Measurements from ENCODE around the gene MRPL27. TPM values are rescaled to one million over a fixed set of nuclear protein-coding genes. Genes with fewer than 3 reads are reported as not detected.

Gene MRPL27
- total and polyA plus RNA-seq, 2 donors from 2014 or later = 54.0 to 227 TPM

- Histone ChIP-seq H3K9ac (ENCODE audit: low read length in 3 of 3) (no peak overlapping the region), H3K9me3 (ENCODE audit: control insufficient read depth in 2 of 3, insufficient read depth in 1 of 3, low read length in 3 of 3) (no peaks in the 10 kb centered on the region), H3K27ac (ENCODE audit: low read depth in 2 of 2, low read length in 2 of 2) (no peak overlapping the region), H3K4me3 (ENCODE audit: low read length in 3 of 3) (no peak overlapping the region), H3K36me3 (ENCODE audit: control insufficient read depth in 2 of 3, insufficient read depth in 3 of 3, low read length in 3 of 3) (no peaks in the 10 kb centered on the region), H3K4me1 (ENCODE audit: control insufficient read depth in 2 of 3, insufficient read depth in 2 of 3, low read depth in 1 of 3, low read length in 3 of 3) (no peaks in the 10 kb centered on the region), H3K27me3 (ENCODE audit: control insufficient read depth, insufficient read depth, low read length) (no peaks in the 10 kb centered on the region)
- intact Hi-C loops (cut with DNase I) = no loop called here
- DNase-seq (no peak), FAIRE-seq (no peak)
- no peak for TF ChIP-seq CTCF (IDR thresholded peaks at IDR 0.05; ENCODE audit: borderline replicate concordance, extremely low read depth, insufficient read depth)
These were observed 40.8 kb downstream of the MRPL27 start for GRCh38 chr17:50332196-50332595.

DNA sequence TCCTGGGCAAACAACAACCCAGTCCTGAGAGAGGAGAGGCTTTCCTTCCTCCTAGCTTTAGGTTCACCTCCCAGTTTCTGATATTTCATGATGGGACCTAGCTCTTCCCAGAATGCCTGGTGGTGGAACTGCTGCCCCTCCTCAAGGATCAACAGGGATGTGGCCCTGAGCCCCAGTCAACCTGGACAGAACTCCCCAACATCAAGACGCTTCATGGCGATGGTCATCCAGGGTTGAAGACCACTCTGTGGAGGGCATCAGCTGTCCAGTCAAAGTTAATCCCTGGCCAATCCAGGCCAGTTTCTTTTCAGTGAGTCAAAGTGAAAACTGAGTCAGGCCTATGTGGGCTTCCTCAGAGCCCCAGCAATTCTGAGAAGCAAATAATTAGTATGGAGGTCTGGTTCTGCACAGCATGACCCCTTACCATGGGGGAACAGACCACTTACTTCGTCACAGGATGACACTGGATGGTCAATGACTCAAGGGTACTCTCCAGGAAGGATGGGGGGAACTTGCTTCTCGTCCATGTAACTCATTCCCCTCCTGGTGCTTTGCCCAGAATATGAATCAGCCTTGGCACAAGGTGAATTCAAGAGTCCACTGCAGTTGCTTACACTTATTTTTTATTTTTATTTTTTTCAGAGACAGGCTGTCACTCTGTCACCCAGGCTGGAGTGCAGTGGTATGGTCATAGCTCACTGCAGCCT, 41.7 kb downstream of the MRPL27 start:
- Histone ChIP-seq H3K4me3 (ENCODE audit: low read length in 3 of 3) (no peak overlapping the region), H3K27me3 (ENCODE audit: control insufficient read depth, insufficient read depth, low read length) (no peaks in the 10 kb centered on the region), H3K4me1 (ENCODE audit: control insufficient read depth in 2 of 3, insufficient read depth in 2 of 3, low read depth in 1 of 3, low read length in 3 of 3) (no peaks in the 10 kb centered on the region), H3K27ac (ENCODE audit: low read depth in 2 of 2, low read length in 2 of 2) (no peak overlapping the region), H3K36me3 (ENCODE audit: control insufficient read depth in 2 of 3, insufficient read depth in 3 of 3, low read length in 3 of 3) (no peaks in the 10 kb centered on the region), H3K9ac (ENCODE audit: low read length in 3 of 3) (no peak overlapping the region), H3K9me3 (ENCODE audit: control insufficient read depth in 2 of 3, insufficient read depth in 1 of 3, low read length in 3 of 3) (no peaks in the 10 kb centered on the region)
- no peak for DNase-seq
- no peak for FAIRE-seq
- TF ChIP-seq CTCF (IDR thresholded peaks at IDR 0.05; ENCODE audit: borderline replicate concordance, extremely low read depth, insufficient read depth) = no peak
- intact Hi-C loops (cut with DNase I) = no loop called here

- FAIRE-seq = no peak
- Histone ChIP-seq H3K9ac (ENCODE audit: low read length in 3 of 3) (no peak overlapping the region), H3K36me3 (ENCODE audit: control insufficient read depth in 2 of 3, insufficient read depth in 3 of 3, low read length in 3 of 3) (no peaks in the 10 kb centered on the region), H3K4me1 (ENCODE audit: control insufficient read depth in 2 of 3, insufficient read depth in 2 of 3, low read depth in 1 of 3, low read length in 3 of 3) (no peaks in the 10 kb centered on the region), H3K4me3 (ENCODE audit: low read length in 3 of 3) (no peak overlapping the region), H3K9me3 (ENCODE audit: control insufficient read depth in 2 of 3, insufficient read depth in 1 of 3, low read length in 3 of 3) (no peaks in the 10 kb centered on the region), H3K27ac (ENCODE audit: low read depth in 2 of 2, low read length in 2 of 2) (no peak overlapping the region), H3K27me3 (ENCODE audit: control insufficient read depth, insufficient read depth, low read length) (no peaks in the 10 kb centered on the region)
- intact Hi-C loops (cut with DNase I) = no loop called here
- peak in 3 of 5 donors; percentile 60 to 68 (median 67) for DNase-seq
- TF ChIP-seq CTCF (IDR thresholded peaks at IDR 0.05; ENCODE audit: borderline replicate concordance, extremely low read depth, insufficient read depth) = no peak
These were observed 42.7 kb downstream of the MRPL27 start for GRCh38 chr17:50330151-50330775.

Data from kidney (tissue), 14 donors.